ENCODE results near the gene RNF151.
A peak's percentile ranks its signal among the peaks of the same experiment; 100 is the strongest.
"Not testable (repeated sequence)": the region's sequence is repeated elsewhere in the genome, so short reads cannot be mapped to it uniquely, and the experiment has no call there.

RNF151 gene

DNA sequence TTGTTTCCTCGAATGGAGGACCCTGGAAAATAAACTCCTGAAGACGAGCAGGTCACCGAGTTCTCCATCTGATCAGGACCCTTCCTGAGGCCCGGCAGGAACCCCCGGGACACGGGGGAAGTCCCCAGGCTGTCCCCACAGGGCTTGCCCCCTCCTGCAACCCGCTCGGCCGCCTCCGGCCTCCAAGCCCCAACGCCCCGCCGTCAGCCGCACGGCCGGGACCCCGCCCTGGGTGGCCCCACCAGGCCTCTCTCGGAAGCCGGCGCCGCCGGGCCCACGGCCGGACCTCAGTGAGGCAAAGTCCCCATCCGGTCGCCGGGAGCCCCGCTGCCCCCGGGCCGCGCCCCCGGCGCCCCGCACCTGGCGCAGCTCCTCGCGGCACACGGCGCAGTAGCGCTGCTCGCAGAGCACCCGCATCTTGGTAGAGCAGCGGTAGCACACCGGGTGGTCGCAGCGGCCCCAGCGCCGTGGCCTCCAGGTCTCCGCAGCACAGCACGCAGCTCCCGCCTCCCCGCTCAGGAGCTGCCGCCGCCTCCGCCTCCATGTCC lies 42.6 kb downstream of the RNF151 start:
- Histone ChIP-seq H3K9me3 (ENCODE audit: control insufficient read depth, insufficient read depth, low read length) (no peaks in the 10 kb centered on the region), H3K4me3 (ENCODE audit: low read length) (peak overlapping the region; percentile 88), H3K4me1 (ENCODE audit: control insufficient read depth, low read length) (peaks cover 46% of the 10 kb centered on the region), H3K27ac (ENCODE audit: low read depth, low read length) (peak overlapping the region; percentile 59), H3F3A (ENCODE audit: control insufficient read depth, insufficient read depth) (no peaks in the 10 kb centered on the region), H3K27me3 (ENCODE audit: control insufficient read depth, low read length) (no peaks in the 10 kb centered on the region), H4K20me1 (ENCODE audit: control insufficient read depth, insufficient read depth, low read depth, low read length) (peaks cover 28% of the 10 kb centered on the region), H3K4me2 (ENCODE audit: low read length) (peak overlapping the region; percentile 93), H3K9me2 (replicated peaks; ENCODE audit: control insufficient read depth, low read length) (no peaks in the 10 kb centered on the region), H3K36me3 (ENCODE audit: control insufficient read depth, low read length) (peaks cover 51% of the 10 kb centered on the region), H3K79me2 (ENCODE audit: control insufficient read depth, low read length) (peaks cover 64% of the 10 kb centered on the region)
- no peak for TF ChIP-seq EZH2phosphoT487 (IDR thresholded peaks at IDR 0.05; ENCODE audit: borderline replicate concordance, low read length)
- TF ChIP-seq, protein P1, sequence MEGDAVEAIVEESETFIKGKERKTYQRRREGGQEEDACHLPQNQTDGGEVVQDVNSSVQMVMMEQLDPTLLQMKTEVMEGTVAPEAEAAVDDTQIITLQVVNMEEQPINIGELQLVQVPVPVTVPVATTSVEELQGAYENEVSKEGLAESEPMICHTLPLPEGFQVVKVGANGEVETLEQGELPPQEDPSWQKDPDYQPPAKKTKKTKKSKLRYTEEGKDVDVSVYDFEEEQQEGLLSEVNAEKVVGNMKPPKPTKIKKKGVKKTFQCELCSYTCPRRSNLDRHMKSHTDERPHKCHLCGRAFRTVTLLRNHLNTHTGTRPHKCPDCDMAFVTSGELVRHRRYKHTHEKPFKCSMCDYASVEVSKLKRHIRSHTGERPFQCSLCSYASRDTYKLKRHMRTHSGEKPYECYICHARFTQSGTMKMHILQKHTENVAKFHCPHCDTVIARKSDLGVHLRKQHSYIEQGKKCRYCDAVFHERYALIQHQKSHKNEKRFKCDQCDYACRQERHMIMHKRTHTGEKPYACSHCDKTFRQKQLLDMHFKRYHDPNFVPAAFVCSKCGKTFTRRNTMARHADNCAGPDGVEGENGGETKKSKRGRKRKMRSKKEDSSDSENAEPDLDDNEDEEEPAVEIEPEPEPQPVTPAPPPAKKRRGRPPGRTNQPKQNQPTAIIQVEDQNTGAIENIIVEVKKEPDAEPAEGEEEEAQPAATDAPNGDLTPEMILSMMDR (IDR thresholded peaks at IDR 0.05; ENCODE audit: low read depth, low read length, poor library complexity, severe bottlenecking) = no peak

DNA sequence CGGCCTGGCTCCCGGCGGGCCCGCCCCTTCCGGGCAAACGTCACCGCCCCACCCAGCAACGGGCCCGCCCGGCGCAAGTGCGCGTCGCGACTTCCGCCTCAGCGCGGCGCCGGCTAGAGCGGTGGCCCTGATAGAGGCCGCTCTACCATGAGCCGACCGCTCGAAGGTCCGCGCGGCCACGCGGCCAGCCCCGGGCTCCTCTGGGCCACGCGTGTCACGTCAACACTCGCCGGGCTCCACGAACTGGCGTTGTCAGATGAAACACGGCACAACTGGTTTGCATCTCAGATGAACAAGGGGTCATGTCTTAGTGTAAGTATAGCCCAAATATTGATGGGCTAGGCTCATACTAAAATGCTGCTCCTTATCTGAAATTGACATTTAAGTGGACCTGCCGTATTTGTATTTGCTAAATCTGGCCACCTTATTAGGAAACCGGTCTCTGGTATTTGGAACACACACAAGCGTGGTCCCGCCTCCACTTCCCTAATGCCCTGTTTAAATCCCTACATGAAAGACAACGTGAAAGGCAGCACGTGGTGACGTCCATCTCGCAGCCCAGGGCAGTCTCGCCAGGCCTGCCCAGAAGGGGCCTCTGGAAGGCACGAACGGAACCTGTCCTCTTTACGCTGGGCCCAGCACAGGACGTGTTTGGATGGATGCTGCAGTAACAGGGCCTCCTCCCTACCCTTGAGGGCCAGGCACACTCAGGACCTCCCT lies 43.3 kb downstream of the RNF151 start, which contains the start of gene ZNF598:
Gene ZNF598, minus strand, starts transcription at position 31 of the 720 bp plus-strand sequence.
- TF ChIP-seq EZH2phosphoT487 (IDR thresholded peaks at IDR 0.05; ENCODE audit: borderline replicate concordance, low read length) = no peak
- TF ChIP-seq, protein P1 (IDR thresholded peaks at IDR 0.05; ENCODE audit: low read depth, low read length, poor library complexity, severe bottlenecking) = no peak
- H3K9me3 ChIP-seq (ENCODE audit: control insufficient read depth, insufficient read depth, low read length) = no peaks in the 10 kb centered on the region
- H3K79me2 ChIP-seq (ENCODE audit: control insufficient read depth, low read length) = peaks cover 57% of the 10 kb centered on the region
- no peaks in the 10 kb centered on the region for H3K9me2 ChIP-seq (replicated peaks; ENCODE audit: control insufficient read depth, low read length)
- peaks cover 46% of the 10 kb centered on the region for H3K36me3 ChIP-seq (ENCODE audit: control insufficient read depth, low read length)
- peaks cover 28% of the 10 kb centered on the region for H4K20me1 ChIP-seq (ENCODE audit: control insufficient read depth, insufficient read depth, low read depth, low read length)
- H3F3A ChIP-seq (ENCODE audit: control insufficient read depth, insufficient read depth) = no peaks in the 10 kb centered on the region
- H3K27ac ChIP-seq (ENCODE audit: low read depth, low read length) = peak within 1 kb of the TSS; percentile 61
- H3K27me3 ChIP-seq (ENCODE audit: control insufficient read depth, low read length) = no peaks in the 10 kb centered on the region
- peak within 1 kb of the TSS; percentile 93 for H3K4me2 ChIP-seq (ENCODE audit: low read length)
- H3K4me1 ChIP-seq (ENCODE audit: control insufficient read depth, low read length) = peaks cover 41% of the 10 kb centered on the region
- peak within 1 kb of the TSS; percentile 88 for H3K4me3 ChIP-seq (ENCODE audit: low read length)

DNA sequence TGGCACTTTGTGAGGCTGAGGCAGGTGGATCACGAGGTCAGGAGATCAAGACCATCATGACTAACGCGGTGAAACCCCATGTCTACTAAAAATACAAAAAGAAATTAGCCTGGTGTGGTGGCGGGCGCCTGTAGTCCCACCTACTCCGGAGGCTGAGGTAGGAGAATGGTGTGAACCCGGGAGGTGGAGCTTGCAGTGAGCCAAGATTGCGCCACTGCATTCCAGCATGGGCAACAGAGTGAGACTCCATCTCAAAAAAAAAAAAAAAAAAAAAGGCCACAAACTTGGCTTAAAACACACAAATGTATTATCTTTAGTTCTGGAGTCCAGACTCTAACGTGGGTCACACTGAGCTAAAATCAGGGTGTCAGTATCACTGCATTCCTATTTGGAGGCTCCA lies 45.1 kb downstream of the RNF151 start:
- not testable (repeated sequence) for H3K27ac ChIP-seq (ENCODE audit: low read depth, low read length); H3K27me3 ChIP-seq (ENCODE audit: control insufficient read depth, low read length); H3K4me3 ChIP-seq (ENCODE audit: low read length); H3K9me3 ChIP-seq (ENCODE audit: control insufficient read depth, insufficient read depth, low read length); H3K9me2 ChIP-seq (replicated peaks; ENCODE audit: control insufficient read depth, low read length); H3F3A ChIP-seq (ENCODE audit: control insufficient read depth, insufficient read depth); H3K4me2 ChIP-seq (ENCODE audit: low read length)
- Histone ChIP-seq H3K4me1 (ENCODE audit: control insufficient read depth, low read length) (peaks cover 26% of the 10 kb centered on the region), H3K79me2 (ENCODE audit: control insufficient read depth, low read length) (peaks cover 39% of the 10 kb centered on the region), H4K20me1 (ENCODE audit: control insufficient read depth, insufficient read depth, low read depth, low read length) (peaks cover 20% of the 10 kb centered on the region), H3K36me3 (ENCODE audit: control insufficient read depth, low read length) (peaks cover 30% of the 10 kb centered on the region)

DNA sequence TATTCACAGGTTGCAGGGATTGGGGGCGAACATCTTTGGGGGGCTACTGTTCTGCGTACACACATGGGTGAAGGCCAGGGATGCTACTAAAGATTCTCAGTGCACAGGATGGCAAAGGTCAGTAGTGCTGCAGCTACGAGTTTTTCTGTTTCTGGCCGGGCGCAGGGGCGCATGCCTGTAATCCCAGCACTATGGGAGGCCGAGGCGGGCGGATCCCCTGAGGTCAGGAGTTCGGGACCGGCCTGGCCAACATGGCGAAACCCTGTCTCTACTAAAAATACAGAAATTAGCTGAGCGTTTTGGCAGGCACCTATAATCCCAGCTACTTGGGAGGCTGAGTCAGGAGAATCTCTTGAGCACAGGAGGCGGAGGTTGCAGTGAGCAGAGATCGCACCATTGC lies 46.9 kb downstream of the RNF151 start:
- Histone ChIP-seq H3K4me3 (ENCODE audit: low read length) (no peak overlapping the region), H3K27me3 (ENCODE audit: control insufficient read depth, low read length) (peaks cover 4% of the 10 kb centered on the region), H3K36me3 (ENCODE audit: control insufficient read depth, low read length) (peaks cover 12% of the 10 kb centered on the region), H3K9me3 (ENCODE audit: control insufficient read depth, insufficient read depth, low read length) (no peaks in the 10 kb centered on the region), H3F3A (ENCODE audit: control insufficient read depth, insufficient read depth) (no peaks in the 10 kb centered on the region), H4K20me1 (ENCODE audit: control insufficient read depth, insufficient read depth, low read depth, low read length) (peaks cover 2% of the 10 kb centered on the region), H3K4me2 (ENCODE audit: low read length) (no peak overlapping the region), H3K27ac (ENCODE audit: low read depth, low read length) (no peak overlapping the region), H3K9me2 (replicated peaks; ENCODE audit: control insufficient read depth, low read length) (no peaks in the 10 kb centered on the region), H3K79me2 (ENCODE audit: control insufficient read depth, low read length) (peaks cover 21% of the 10 kb centered on the region), H3K4me1 (ENCODE audit: control insufficient read depth, low read length) (peaks cover 8% of the 10 kb centered on the region)
- TF ChIP-seq, protein P1 (IDR thresholded peaks at IDR 0.05; ENCODE audit: low read depth, low read length, poor library complexity, severe bottlenecking) = no peak
- no peak for TF ChIP-seq EZH2phosphoT487 (IDR thresholded peaks at IDR 0.05; ENCODE audit: borderline replicate concordance, low read length)

Measured in DOHH2 (cell line).